ENCODE data around the gene RAG1. TPM values are rescaled to one million over a fixed set of nuclear protein-coding genes. Genes with fewer than 3 reads are reported as not detected.

RAG1 gene
- total RNA-seq, 1 experiment from 2014 or later, result 0.52 TPM

- DNase-seq (ENCODE audit: low read depth), result no peak
These were observed 22.7 kb downstream of the RAG1 start for GRCh38 chr11:36590513-36590912.

- DNase-seq (ENCODE audit: low read depth), result no peak
These were observed 23.6 kb downstream of the RAG1 start for GRCh38 chr11:36591433-36591832.

GRCh38 chr11:36594316-36594989 lies 26.6 kb downstream of the RAG1 start, which contains the start of gene IFTAP:
TSS of gene IFTAP (plus strand) at chr11:36594502. CDS start at chr11:36610104, 15,602 bp downstream.
- peak; percentile 95 for DNase-seq (ENCODE audit: low read depth)

- no peak for DNase-seq (ENCODE audit: low read depth)
These were observed 29.1 kb downstream of the RAG1 start for GRCh38 chr11:36596880-36597279.

GRCh38 chr11:36598051-36598450 lies 30.2 kb downstream of the RAG1 start, which contains the start of gene RAG2:
TSS of gene RAG2 (minus strand) at chr11:36598236. CDS start at chr11:36594168, 4,068 bp downstream.
- no peak for DNase-seq (ENCODE audit: low read depth)

- no peak for DNase-seq (ENCODE audit: low read depth)
These were observed 32.4 kb downstream of the RAG1 start for GRCh38 chr11:36600180-36600579.

- no peak for DNase-seq (ENCODE audit: low read depth)
These were observed 33.3 kb downstream of the RAG1 start for GRCh38 chr11:36601155-36601554.

GRCh38 chr11:36602135-36602534 lies 34.3 kb downstream of the RAG1 start:
- no peak for DNase-seq (ENCODE audit: low read depth)

GRCh38 chr11:36605221-36606216 lies 37.7 kb downstream of the RAG1 start:
- DNase-seq (ENCODE audit: low read depth), result no peak

GRCh38 chr11:36608491-36609199 lies 40.8 kb downstream of the RAG1 start:
- no peak for DNase-seq (ENCODE audit: low read depth)

GRCh38 chr11:36609383-36609782 lies 41.6 kb downstream of the RAG1 start:
- no peak for DNase-seq (ENCODE audit: low read depth)

- DNase-seq (ENCODE audit: low read depth), result no peak
These were observed 48.0 kb downstream of the RAG1 start for GRCh38 chr11:36615826-36616225.

- no peak for DNase-seq (ENCODE audit: low read depth)
These were observed 49.9 kb downstream of the RAG1 start for GRCh38 chr11:36617543-36618362.

- DNase-seq (ENCODE audit: low read depth), result no peak
These were observed 50.7 kb downstream of the RAG1 start for GRCh38 chr11:36618363-36619047.

- DNase-seq (ENCODE audit: low read depth), result no peak
These were observed 51.7 kb downstream of the RAG1 start for GRCh38 chr11:36619502-36619901.

GRCh38 chr11:36620246-36620645 lies 52.4 kb downstream of the RAG1 start:
- no peak for DNase-seq (ENCODE audit: low read depth)

GRCh38 chr11:36622431-36623136 lies 54.8 kb downstream of the RAG1 start:
- DNase-seq (ENCODE audit: low read depth), result peak; percentile 35

GRCh38 chr11:36623494-36623893 lies 55.7 kb downstream of the RAG1 start:
- DNase-seq (ENCODE audit: low read depth), result no peak

GRCh38 chr11:36627006-36627405 lies 59.2 kb downstream of the RAG1 start:
- no peak for DNase-seq (ENCODE audit: low read depth)

- no peak for DNase-seq (ENCODE audit: low read depth)
These were observed 59.7 kb downstream of the RAG1 start for GRCh38 chr11:36627471-36627870.

All from M059J (cell line).